Gastrocnemius medialis (tissue), 4 donors: ENCODE measurements around the gene ZNF541. TPM values are rescaled to one million over a fixed set of nuclear protein-coding genes. Genes with fewer than 3 reads are reported as not detected.

Experiments
- ATAC-seq, 2 donors: fragments of 150-250 bp; one replicate each; pipeline ENCODE4 v1.9.1; 2016
- DNase-seq, 2 donors: peaks; one replicate each; pipeline ENCODE4 v3.0.0-alpha.2; 2019
- H3K27ac ChIP-seq, 4 donors: fragments of 200-600 bp; sonication (generic); 1 replicate in 1 of 4; 2 replicates in 3 of 4; pipeline ENCODE4 v1.5.1; 2016 to 2018; ENCODE audit warnings: mild to moderate bottlenecking in 2 of 4, moderate library complexity in 1 of 4
- H3K27me3 ChIP-seq, 3 donors: fragments of 200-600 bp; sonication (generic) in 2 of 3; 1 replicate in 1 of 3; 2 replicates in 2 of 3; pipeline versions ENCODE4 v1.5.1 to v1.6.0; 2016 to 2019; ENCODE audit warnings: mild to moderate bottlenecking in 1 of 3, moderate library complexity in 1 of 3
- H3K36me3 ChIP-seq, 2 donors: fragments of 200-600 bp; sonication (generic) in 1 of 2; one replicate each; pipeline ENCODE4 v1.5.1; 2017 to 2018
- H3K4me1 ChIP-seq, 2 donors: fragments of 200-600 bp; sonication (generic) in 1 of 2; one replicate each; pipeline ENCODE4 v1.5.1; 2016 to 2017; ENCODE audit warnings: mild to moderate bottlenecking in 2 of 2
- H3K4me3 ChIP-seq, 4 donors: fragments of 200-600 bp; sonication (generic) in 3 of 4; 1 replicate in 1 of 4; 2 replicates in 3 of 4; pipeline ENCODE4 v1.5.1; 2016 to 2019; ENCODE audit warnings: mild to moderate bottlenecking in 2 of 4
- H3K9me3 ChIP-seq, 3 donors: fragments of 200-600 bp; sonication (generic) in 2 of 3; 1 replicate in 1 of 3; 2 replicates in 2 of 3; pipeline ENCODE4 v1.5.1; 2016 to 2019
- CTCF ChIP-seq, 5 experiments: fragments of 450-650 bp in 3 of 5; fragments of 200-600 bp in 2 of 5; sonication (generic) in 2 of 5; IDR thresholded peaks in 4 of 5; conservative IDR thresholded peaks in 1 of 5; 1 replicate in 4 of 5; 2 replicates in 1 of 5; pipeline ENCODE4 v1.5.1; 2016 to 2019; ENCODE audit warnings: antibody characterized with exemption in 5 of 5, mild to moderate bottlenecking in 3 of 5, moderate library complexity in 3 of 5
- POLR2A ChIP-seq, 2 donors: fragments of 450-650 bp; IDR thresholded peaks; one replicate each; pipeline ENCODE4 v1.6.1; 2017; ENCODE audit warnings: antibody characterized with exemption in 2 of 2, mild to moderate bottlenecking in 2 of 2, moderate library complexity in 2 of 2
- in situ Hi-C, 4 donors: fragments of 200-750 bp; cut with MboI; loops; one replicate each; pipeline versions ENCODE4 v1.15.0 to v1.8.0; 2017; ENCODE audit warnings: low sequenced_read_pairs in 4 of 4
- intact Hi-C: fragments of 100-400 bp; cut with DNase I; formaldehyde crosslinking; loops from one replicate; pipeline ENCODE4 v1.15.1; 2023; ENCODE audit warnings: low total_unique reads
- total RNA-seq, 4 donors: library from RNA; depleted of rRNA; stranded (reverse); fragments of >200 nt; gene quantifications; one replicate each; pipeline versions ENCODE4 v1.1.0 to v1.2.3, GENCODE V29; 2016

The ZNF541 gene
- total RNA-seq, 4 donors from 2014 or later: not detected

GRCh38 chr19:47545061-47545948, 27.6 kb downstream of the ZNF541 start:
- TF ChIP-seq CTCF (IDR thresholded peaks at IDR 0.05 in 4 of 5, conservative IDR thresholded peaks at IDR 0.05 in 1 of 5) (no peak), POLR2A (IDR thresholded peaks at IDR 0.05) (no peak)
- Histone ChIP-seq H3K4me3 (peak overlapping the region in 3 of 4 donors; percentile 24 to 31 (median 25)), H3K4me1 (no peaks in the 10 kb centered on the region), H3K27ac (no peak overlapping the region), H3K36me3 (no peaks in the 10 kb centered on the region), H3K27me3 (peaks cover 14 to 34% (median 21%) of the 10 kb centered on the region in 3 donors), H3K9me3 (no peaks in the 10 kb centered on the region)
- ATAC-seq (no peak), DNase-seq (no peak)
- intact Hi-C loops: no loop called here
- in situ Hi-C loops: no loop called here

- DNase-seq: no peak
- Histone ChIP-seq H3K9me3 (no peaks in the 10 kb centered on the region), H3K36me3 (no peaks in the 10 kb centered on the region), H3K27ac (no peak overlapping the region), H3K27me3 (peaks cover 14 to 34% (median 21%) of the 10 kb centered on the region in 3 donors), H3K4me3 (no peak overlapping the region), H3K4me1 (no peaks in the 10 kb centered on the region)
- ATAC-seq: no peak
- intact Hi-C loops: no loop called here
- in situ Hi-C loops: no loop called here
- no peak for TF ChIP-seq POLR2A (IDR thresholded peaks at IDR 0.05)
- no peak for TF ChIP-seq CTCF (IDR thresholded peaks at IDR 0.05 in 4 of 5, conservative IDR thresholded peaks at IDR 0.05 in 1 of 5)
Observed at GRCh38 chr19:47544476-47544875, 28.5 kb downstream of the ZNF541 start.

GRCh38 chr19:47544075-47544474, 28.9 kb downstream of the ZNF541 start:
- in situ Hi-C loops: no loop called here
- Histone ChIP-seq H3K27ac (no peak overlapping the region), H3K4me3 (no peak overlapping the region), H3K9me3 (no peaks in the 10 kb centered on the region), H3K36me3 (no peaks in the 10 kb centered on the region), H3K4me1 (no peaks in the 10 kb centered on the region), H3K27me3 (peaks cover 14 to 31% (median 21%) of the 10 kb centered on the region in 3 donors)
- TF ChIP-seq CTCF (IDR thresholded peaks at IDR 0.05 in 4 of 5, conservative IDR thresholded peaks at IDR 0.05 in 1 of 5) (no peak), POLR2A (IDR thresholded peaks at IDR 0.05) (no peak)
- intact Hi-C loops: no loop called here
- ATAC-seq (no peak), DNase-seq (no peak)

GRCh38 chr19:47542030-47542475, 30.9 kb downstream of the ZNF541 start:
- Histone ChIP-seq H3K36me3 (no peaks in the 10 kb centered on the region), H3K4me3 (no peak overlapping the region), H3K4me1 (no peaks in the 10 kb centered on the region), H3K27me3 (peaks cover 14 to 28% (median 21%) of the 10 kb centered on the region in 3 donors), H3K27ac (no peak overlapping the region), H3K9me3 (no peaks in the 10 kb centered on the region)
- in situ Hi-C loops: no loop called here
- ATAC-seq: no peak
- no peak for DNase-seq
- intact Hi-C loops: no loop called here
- no peak for TF ChIP-seq POLR2A (IDR thresholded peaks at IDR 0.05)
- TF ChIP-seq CTCF (IDR thresholded peaks at IDR 0.05 in 4 of 5, conservative IDR thresholded peaks at IDR 0.05 in 1 of 5): no peak
